Stimulated activated CD4-positive, alpha-beta T cell treated with anti-CD3 and anti-CD28 coated beads, Interleukin-4, amount 100 ng/mL, for 48 hours (primary cell): Measurements from ENCODE around the gene ADAM12.

Experiments
- DNase-seq, 2 donors: peaks; one replicate each; pipeline ENCODE4 v3.0.0-alpha.2; 2020; ENCODE audit warnings: low read depth in 2 of 2

ADAM12 gene

GRCh38 chr10:126015413-126015812 is 372.9 kb downstream of the ADAM12 start:
- no peak for DNase-seq

GRCh38 chr10:126014309-126014708 is 374.0 kb downstream of the ADAM12 start:
- DNase-seq, result no peak

GRCh38 chr10:126013489-126014281 is 374.6 kb downstream of the ADAM12 start:
- DNase-seq, result peak in 1 of 2 donors; percentile 14

GRCh38 chr10:126012485-126012884 is 375.8 kb downstream of the ADAM12 start:
- DNase-seq, result no peak

GRCh38 chr10:126011995-126012394 is 376.3 kb downstream of the ADAM12 start:
- DNase-seq, result no peak

- DNase-seq, result no peak
These were observed 378.6 kb downstream of the ADAM12 start for GRCh38 chr10:126009650-126010049.

- DNase-seq, result no peak
These were observed 381.4 kb downstream of the ADAM12 start for GRCh38 chr10:126006906-126007305.

GRCh38 chr10:126006264-126006663 is 382.0 kb downstream of the ADAM12 start:
- DNase-seq, result no peak

GRCh38 chr10:126004752-126005151 is 383.5 kb downstream of the ADAM12 start:
- DNase-seq, result no peak

GRCh38 chr10:126001576-126001975 is 386.7 kb downstream of the ADAM12 start:
- no peak for DNase-seq

- no peak for DNase-seq
These were observed 388.6 kb downstream of the ADAM12 start for GRCh38 chr10:125999694-126000093.

- DNase-seq, result no peak
These were observed 390.7 kb downstream of the ADAM12 start for GRCh38 chr10:125997586-125997985.

- DNase-seq, result no peak
These were observed 392.5 kb downstream of the ADAM12 start for GRCh38 chr10:125995726-125996304.

- no peak for DNase-seq
These were observed 393.7 kb downstream of the ADAM12 start for GRCh38 chr10:125994601-125995000.

GRCh38 chr10:125992254-125992653 is 396.0 kb downstream of the ADAM12 start:
- DNase-seq, result no peak

GRCh38 chr10:125991392-125991791 is 396.9 kb downstream of the ADAM12 start:
- no peak for DNase-seq

- DNase-seq, result no peak
These were observed 397.3 kb downstream of the ADAM12 start for GRCh38 chr10:125990974-125991373.

- no peak for DNase-seq
These were observed 398.5 kb downstream of the ADAM12 start for GRCh38 chr10:125989791-125990190.

GRCh38 chr10:125985557-125986240 is 402.6 kb downstream of the ADAM12 start:
- no peak for DNase-seq

- DNase-seq, result no peak
These were observed 403.3 kb downstream of the ADAM12 start for GRCh38 chr10:125984865-125985495.

- DNase-seq, result no peak
These were observed 403.9 kb downstream of the ADAM12 start for GRCh38 chr10:125984346-125984745.

GRCh38 chr10:125983656-125984055 is 404.6 kb downstream of the ADAM12 start:
- no peak for DNase-seq
